Mononuclear cell (primary cell): ENCODE measurements around the gene TJP2. TPM values are rescaled to one million over a fixed set of nuclear protein-coding genes. Genes with fewer than 3 reads are reported as not detected.

Source experiments
- H3K27me3 ChIP-seq: 2 replicates; pipeline ENCODE4 v1.6.0; 2011; ENCODE audit warnings: low read length, control low read depth; ENCODE audit not compliant: insufficient read depth
- H3K4me1 ChIP-seq: 2 replicates; pipeline ENCODE4 v1.5.1; 2011; ENCODE audit warnings: mild to moderate bottlenecking, low read length, control low read depth; ENCODE audit not compliant: insufficient read depth
- H3K4me3 ChIP-seq: 2 replicates; pipeline ENCODE4 v1.5.1; 2011; ENCODE audit warnings: mild to moderate bottlenecking, low read length, moderate library complexity
- H3K9me3 ChIP-seq: 2 replicates; pipeline ENCODE4 v1.5.1; 2011; ENCODE audit warnings: low read depth, mild to moderate bottlenecking, control low read depth, low read length
- total RNA-seq: library from RNA; depleted of rRNA; stranded (reverse); fragments of >200 nt; gene quantifications from one replicate; pipeline ENCODE4 v1.2.3, GENCODE V29; 2012

TJP2 gene
- total RNA-seq, 1 donor = 16.1 TPM

- H3K27me3 ChIP-seq = peaks cover 12% of the 10 kb centered on the region
- peaks cover 43% of the 10 kb centered on the region for H3K4me1 ChIP-seq
- H3K4me3 ChIP-seq = peak overlapping the region; percentile 61
- H3K9me3 ChIP-seq = no peaks in the 10 kb centered on the region
Measured at GRCh38 chr9:69174616-69175463, 763 bp downstream of the TJP2 start.

GRCh38 chr9:69175486-69175885, 1.4 kb downstream of the TJP2 start:
- H3K9me3 ChIP-seq = no peaks in the 10 kb centered on the region
- H3K27me3 ChIP-seq = peaks cover 12% of the 10 kb centered on the region
- H3K4me3 ChIP-seq = no peak overlapping the region
- peaks cover 46% of the 10 kb centered on the region for H3K4me1 ChIP-seq

- Histone ChIP-seq H3K9me3 (no peaks in the 10 kb centered on the region), H3K4me3 (no peak overlapping the region), H3K4me1 (peaks cover 47% of the 10 kb centered on the region), H3K27me3 (peaks cover 10% of the 10 kb centered on the region)
Measured at GRCh38 chr9:69176471-69177171, 2.5 kb downstream of the TJP2 start.

GRCh38 chr9:69178583-69179011, 4.5 kb downstream of the TJP2 start:
- Histone ChIP-seq H3K27me3 (no peaks in the 10 kb centered on the region), H3K4me3 (no peak overlapping the region), H3K4me1 (peaks cover 47% of the 10 kb centered on the region), H3K9me3 (no peaks in the 10 kb centered on the region)

- peaks cover 46% of the 10 kb centered on the region for H3K4me1 ChIP-seq
- no peaks in the 10 kb centered on the region for H3K9me3 ChIP-seq
- no peaks in the 10 kb centered on the region for H3K27me3 ChIP-seq
- no peak overlapping the region for H3K4me3 ChIP-seq
Measured at GRCh38 chr9:69179037-69179436, 5.0 kb downstream of the TJP2 start.

- no peaks in the 10 kb centered on the region for H3K27me3 ChIP-seq
- no peak overlapping the region for H3K4me3 ChIP-seq
- no peaks in the 10 kb centered on the region for H3K9me3 ChIP-seq
- H3K4me1 ChIP-seq = peaks cover 35% of the 10 kb centered on the region
Measured at GRCh38 chr9:69180200-69180599, 6.1 kb downstream of the TJP2 start.

- Histone ChIP-seq H3K4me1 (peaks cover 30% of the 10 kb centered on the region), H3K27me3 (no peaks in the 10 kb centered on the region), H3K4me3 (no peak overlapping the region), H3K9me3 (no peaks in the 10 kb centered on the region)
Measured at GRCh38 chr9:69180670-69181069, 6.6 kb downstream of the TJP2 start.

GRCh38 chr9:69181908-69182353, 7.9 kb downstream of the TJP2 start:
- Histone ChIP-seq H3K9me3 (no peaks in the 10 kb centered on the region), H3K4me1 (peaks cover 25% of the 10 kb centered on the region), H3K27me3 (no peaks in the 10 kb centered on the region), H3K4me3 (no peak overlapping the region)

- Histone ChIP-seq H3K9me3 (no peaks in the 10 kb centered on the region), H3K27me3 (no peaks in the 10 kb centered on the region), H3K4me3 (no peak overlapping the region), H3K4me1 (peaks cover 24% of the 10 kb centered on the region)
Measured at GRCh38 chr9:69184266-69184665, 10.2 kb downstream of the TJP2 start.

- no peaks in the 10 kb centered on the region for H3K27me3 ChIP-seq
- peaks cover 5% of the 10 kb centered on the region for H3K4me1 ChIP-seq
- no peaks in the 10 kb centered on the region for H3K9me3 ChIP-seq
- H3K4me3 ChIP-seq = no peak overlapping the region
Measured at GRCh38 chr9:69186841-69187611, 12.9 kb downstream of the TJP2 start.

GRCh38 chr9:69188975-69189374, 14.9 kb downstream of the TJP2 start:
- Histone ChIP-seq H3K4me1 (peaks cover 3% of the 10 kb centered on the region), H3K4me3 (no peak overlapping the region), H3K9me3 (no peaks in the 10 kb centered on the region), H3K27me3 (no peaks in the 10 kb centered on the region)

GRCh38 chr9:69190086-69190862, 16.2 kb downstream of the TJP2 start:
- Histone ChIP-seq H3K9me3 (no peaks in the 10 kb centered on the region), H3K4me1 (peaks cover 3% of the 10 kb centered on the region), H3K27me3 (no peaks in the 10 kb centered on the region), H3K4me3 (no peak overlapping the region)

GRCh38 chr9:69190863-69191181, 16.7 kb downstream of the TJP2 start:
- Histone ChIP-seq H3K27me3 (no peaks in the 10 kb centered on the region), H3K4me1 (peaks cover 3% of the 10 kb centered on the region), H3K4me3 (no peak overlapping the region), H3K9me3 (no peaks in the 10 kb centered on the region)

- H3K9me3 ChIP-seq = no peaks in the 10 kb centered on the region
- peaks cover 3% of the 10 kb centered on the region for H3K4me1 ChIP-seq
- H3K27me3 ChIP-seq = no peaks in the 10 kb centered on the region
- no peak overlapping the region for H3K4me3 ChIP-seq
Measured at GRCh38 chr9:69191231-69191630, 17.2 kb downstream of the TJP2 start.
